ENCODE data around the gene TEX26.
A peak's percentile ranks its signal among the peaks of the same experiment; 100 is the strongest.
"Not testable (repeated sequence)": the region's sequence is repeated elsewhere in the genome, so short reads cannot be mapped to it uniquely, and the experiment has no call there.

TEX26 gene

GRCh38 chr13:30920162-30920909 is 12.1 kb upstream of the TEX26 start:
- no peak for DNase-seq

DNA sequence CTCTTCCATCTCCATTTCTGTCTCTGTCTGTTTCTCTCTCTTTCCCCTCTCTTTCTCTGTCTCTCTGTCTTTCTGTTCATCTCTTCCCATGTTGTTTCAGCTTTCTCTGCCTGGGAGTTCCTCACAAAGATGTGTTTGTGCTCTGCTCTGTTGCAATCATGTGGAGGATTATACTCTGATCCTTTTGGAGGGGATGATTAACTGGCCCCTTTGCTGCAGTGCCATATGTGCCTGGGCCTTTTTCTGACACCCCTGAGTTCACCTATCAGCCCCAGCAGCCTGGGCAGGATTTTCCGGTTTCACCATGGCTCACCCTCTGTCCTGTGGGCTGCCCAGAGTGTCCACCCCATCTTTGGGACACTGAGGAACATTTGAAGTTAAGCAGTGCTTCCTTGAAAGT is 9.0 kb upstream of the TEX26 start:
- DNase-seq: no peak

DNA sequence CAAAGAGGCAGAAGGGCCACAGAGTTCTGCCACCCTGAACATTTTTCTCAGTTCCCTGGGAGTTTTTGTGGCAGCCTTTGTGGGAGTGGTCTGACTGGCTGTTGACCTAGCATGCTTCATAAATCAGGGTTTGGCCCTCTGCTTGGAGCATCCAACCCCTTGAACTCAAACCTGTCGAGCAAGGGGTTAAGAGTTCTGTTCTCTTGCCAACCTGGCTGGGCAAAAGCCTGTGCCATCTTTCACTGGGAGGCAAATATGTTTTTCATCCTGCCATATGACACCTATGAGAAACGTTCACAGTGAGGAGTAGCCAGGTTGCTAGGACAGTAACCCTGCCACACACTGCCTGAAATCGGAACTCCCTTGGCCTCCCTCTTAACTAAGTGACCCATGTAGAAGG is 7.7 kb upstream of the TEX26 start:
- DNase-seq: peak in 1 of 14 donors; percentile 27

DNA sequence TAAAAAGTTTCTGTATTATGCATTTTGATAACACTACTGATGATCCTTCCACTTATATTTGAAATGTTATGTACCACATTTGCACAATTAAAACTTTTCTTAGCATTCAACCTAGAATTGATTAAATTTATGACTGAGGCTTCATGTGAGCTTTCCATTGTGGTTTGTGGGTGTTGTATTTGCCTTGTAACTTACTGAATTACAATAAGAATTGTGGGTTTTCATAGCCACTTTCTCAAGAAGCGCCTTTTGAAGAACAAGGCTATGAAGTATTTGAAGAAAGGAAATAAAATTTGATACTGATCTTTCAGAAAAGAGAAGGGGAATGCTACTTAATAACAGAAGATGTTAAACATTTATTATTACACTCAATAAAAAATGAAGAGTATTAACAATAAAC is 7.0 kb upstream of the TEX26 start:
- no peak for DNase-seq

DNA sequence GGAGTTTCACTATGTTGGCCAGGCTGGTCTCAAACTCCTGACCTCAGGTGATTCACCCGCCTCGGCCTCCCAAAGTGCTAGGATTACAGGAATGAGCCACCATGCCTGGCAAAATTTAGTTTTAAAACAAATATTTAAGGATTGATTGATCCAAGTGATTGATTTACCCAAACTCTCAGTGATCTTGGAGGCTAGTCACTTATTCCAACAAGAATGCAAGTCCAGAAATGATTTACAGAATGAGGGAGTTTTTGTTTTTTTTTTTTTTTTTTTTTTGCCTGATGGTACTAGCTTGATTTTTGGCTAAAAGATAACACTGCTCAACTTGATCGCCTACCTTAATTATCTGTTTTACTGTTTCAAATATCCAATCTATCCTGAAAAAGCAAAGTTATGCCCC is 5.7 kb upstream of the TEX26 start:
- no peak for DNase-seq

DNA sequence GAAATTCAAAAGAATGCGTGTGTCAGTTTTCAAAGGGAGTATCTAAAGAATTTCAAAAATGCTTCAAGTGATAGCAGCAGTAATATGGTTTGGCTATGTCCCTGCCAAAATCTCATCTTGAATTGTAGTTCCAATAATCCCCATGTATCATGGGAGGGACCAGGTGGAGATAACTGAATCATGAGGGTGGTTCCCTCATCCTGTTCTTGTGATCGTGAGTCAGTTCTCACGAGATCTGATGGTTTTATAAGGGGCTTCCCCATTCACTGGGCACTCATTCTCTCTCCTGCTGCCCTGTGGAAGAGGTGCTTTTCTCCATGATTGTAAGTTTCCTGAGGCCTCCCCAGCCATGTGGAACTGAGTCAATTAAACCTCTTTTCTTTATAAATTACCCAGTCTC is 5.3 kb upstream of the TEX26 start:
- DNase-seq: not testable (repeated sequence)

DNA sequence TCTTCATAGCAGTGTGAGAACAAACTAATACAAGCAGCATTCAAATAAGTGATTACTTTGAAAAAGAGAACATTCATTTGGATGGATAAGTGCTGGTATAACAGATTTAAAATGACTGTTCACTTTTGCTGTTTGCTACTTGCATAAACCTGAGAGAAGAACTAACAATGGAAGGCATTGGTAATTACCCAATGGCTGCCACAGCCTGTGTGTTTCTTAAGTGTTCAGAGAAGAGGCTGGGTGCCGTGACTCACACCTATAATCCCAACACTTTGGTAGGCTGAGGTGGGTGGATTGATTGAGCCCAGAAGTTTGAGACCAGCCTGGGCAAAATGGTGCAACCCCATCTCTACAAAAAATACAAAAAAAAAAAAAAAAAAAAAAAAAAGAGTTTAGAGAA is 4.9 kb upstream of the TEX26 start:
- DNase-seq: no peak

GRCh38 chr13:30928978-30929377 is 3.5 kb upstream of the TEX26 start:
- DNase-seq: no peak

DNA sequence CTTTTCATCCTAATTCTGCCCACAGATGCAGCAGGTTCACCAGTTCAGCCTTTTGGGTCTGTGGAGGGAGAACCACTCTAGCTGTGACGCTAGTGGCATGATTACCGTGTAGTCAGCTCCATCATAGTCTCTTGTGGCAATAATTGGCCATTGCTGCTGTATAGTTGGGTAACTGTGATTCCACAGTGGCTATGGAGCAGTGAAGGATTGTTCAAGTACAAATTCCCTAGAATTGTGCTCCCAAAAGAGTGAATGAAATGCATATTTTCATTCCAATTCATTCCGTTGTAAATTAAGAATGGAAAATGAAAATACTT is 856 bp downstream of the TEX26 start:
- DNase-seq: no peak

DNA sequence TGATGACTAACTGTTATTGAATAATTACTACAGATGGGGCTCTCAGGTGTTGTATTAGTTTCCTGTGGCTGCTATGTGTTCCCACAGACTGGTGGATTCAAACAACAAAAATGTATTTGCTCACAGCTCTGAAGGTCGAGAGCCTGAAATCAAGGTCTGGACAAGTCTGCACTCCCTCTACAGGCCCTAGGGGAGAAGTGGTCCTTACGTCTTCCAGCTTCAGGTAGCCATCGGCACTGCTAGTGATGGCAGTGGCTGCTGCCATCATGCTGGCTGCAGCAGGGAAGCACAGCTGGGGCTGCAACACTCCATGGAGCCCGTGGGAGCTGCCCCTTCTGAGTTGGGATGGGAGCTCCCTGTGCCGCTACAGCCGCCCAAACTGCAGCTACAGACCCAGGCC is 1.9 kb downstream of the TEX26 start:
- DNase-seq: no peak

GRCh38 chr13:30934803-30935202 is 2.3 kb downstream of the TEX26 start:
- DNase-seq: no peak

- no peak for DNase-seq
These were observed 4.5 kb downstream of the TEX26 start for GRCh38 chr13:30936971-30937370.

DNA sequence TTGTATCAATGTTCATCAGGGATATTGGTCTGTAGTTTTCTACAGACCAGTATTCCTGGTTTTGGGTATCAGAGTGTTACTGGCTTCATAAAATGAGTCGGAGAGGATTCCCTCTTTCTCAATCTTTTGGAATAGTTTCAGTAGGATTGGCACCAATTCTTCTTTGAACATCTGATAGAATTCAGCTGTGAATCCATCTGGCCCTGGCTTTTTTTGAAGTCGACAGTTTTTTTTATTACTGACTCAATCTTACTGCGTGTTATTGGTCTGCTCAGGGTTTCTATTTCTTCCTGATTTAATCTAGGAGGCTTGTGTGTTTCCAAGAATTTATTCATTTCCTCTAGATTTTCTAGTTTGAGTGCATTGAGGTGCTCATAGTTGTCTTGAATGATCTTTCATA is 11.4 kb downstream of the TEX26 start:
- no peak for DNase-seq

DNA sequence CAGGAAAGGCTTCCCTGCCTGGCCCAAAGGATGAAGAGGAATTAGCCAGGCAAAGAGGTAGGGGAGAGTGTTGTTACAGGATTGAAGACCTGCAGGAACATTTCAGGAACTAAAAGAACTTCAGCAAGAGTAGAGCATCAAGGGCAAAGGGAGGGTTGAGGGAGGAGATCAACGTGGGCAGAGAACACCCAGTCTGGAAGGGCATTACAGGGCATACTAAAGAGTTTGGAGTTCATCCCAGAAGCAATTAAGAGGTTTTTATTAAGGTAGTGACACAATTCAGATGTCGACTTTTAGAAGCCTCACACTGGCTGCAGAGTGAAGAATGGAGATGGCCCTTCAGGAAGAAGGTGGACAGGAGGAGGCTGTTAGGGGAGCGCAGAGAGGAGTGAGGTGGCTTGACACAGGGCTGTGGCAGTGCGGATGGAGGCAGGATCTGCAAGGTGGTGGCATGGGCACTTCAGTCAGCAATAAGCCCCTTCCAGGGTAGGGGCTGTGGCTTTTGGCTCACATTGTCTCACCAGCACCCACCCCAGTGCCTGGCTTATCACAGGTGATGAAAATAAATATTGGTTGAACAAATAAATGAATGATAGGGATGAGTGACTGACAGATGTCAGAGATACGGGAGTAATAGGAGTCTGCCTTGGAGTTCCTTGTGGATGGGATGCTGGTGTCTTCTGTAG is 24.9 kb downstream of the TEX26 start:
- no peak for DNase-seq

GRCh38 chr13:30959678-30960077 is 27.2 kb downstream of the TEX26 start:
- DNase-seq: no peak

DNA sequence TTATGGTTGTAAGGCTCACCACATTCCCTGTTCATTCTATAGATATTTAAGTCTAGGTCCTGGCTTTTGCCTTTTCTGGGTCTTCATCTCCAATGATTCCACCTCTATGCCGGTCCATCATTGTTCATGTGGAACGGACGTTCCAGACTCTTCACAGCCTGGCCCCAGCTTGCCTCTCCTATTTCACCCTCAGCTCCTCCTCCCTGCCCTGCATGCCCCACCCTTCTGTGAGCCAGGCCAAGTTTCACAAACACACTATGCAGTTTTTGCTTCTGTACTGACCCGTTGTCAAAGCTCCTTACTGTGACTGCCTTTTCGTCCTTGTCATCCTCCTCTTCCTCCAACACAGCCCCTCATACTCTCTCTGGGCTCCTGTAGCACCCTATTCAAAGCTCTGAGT is 31.3 kb downstream of the TEX26 start:
- DNase-seq: no peak

- no peak for DNase-seq
These were observed 32.9 kb downstream of the TEX26 start for GRCh38 chr13:30965380-30965779.

GRCh38 chr13:30966101-30966500 is 33.6 kb downstream of the TEX26 start:
- DNase-seq: no peak

DNA sequence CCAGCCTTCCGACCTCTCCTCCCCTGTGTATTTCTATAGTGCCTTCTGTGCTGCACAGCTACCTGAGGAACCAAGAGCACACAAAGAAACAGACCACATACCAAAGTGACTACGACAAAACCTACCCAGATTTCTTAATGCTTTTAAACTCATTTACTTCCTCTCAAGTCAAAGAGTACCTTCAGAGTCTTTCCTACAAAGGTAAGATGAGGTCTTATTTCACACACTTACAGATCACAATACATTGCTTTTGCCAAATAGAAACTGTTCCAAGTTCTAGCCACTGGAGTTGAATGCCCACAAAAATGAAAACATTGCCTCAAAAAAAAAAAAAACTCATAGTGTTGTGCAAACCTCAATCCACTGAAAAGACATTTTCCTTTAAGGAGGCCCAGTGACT is 36.4 kb downstream of the TEX26 start:
- no peak for DNase-seq

DNA sequence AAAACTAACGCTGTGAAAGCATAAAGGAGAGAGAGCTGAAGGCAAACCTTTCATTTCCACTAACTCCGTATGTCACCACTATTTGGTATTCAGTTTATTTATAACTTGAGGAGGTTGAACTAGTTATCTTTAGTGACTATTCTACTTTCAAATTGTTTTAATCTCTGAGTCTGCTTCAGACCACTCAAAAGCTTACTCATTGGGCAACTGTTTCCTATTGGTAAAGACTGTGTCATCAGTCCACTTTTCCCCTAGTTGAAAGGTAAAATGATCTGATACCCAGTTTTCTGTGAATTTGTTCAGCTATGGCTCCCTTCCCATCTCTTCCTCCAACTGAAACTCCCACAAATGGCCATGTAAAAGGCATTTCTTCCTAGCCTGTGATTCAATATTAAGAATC is 39.1 kb downstream of the TEX26 start:
- DNase-seq: no peak

DNA sequence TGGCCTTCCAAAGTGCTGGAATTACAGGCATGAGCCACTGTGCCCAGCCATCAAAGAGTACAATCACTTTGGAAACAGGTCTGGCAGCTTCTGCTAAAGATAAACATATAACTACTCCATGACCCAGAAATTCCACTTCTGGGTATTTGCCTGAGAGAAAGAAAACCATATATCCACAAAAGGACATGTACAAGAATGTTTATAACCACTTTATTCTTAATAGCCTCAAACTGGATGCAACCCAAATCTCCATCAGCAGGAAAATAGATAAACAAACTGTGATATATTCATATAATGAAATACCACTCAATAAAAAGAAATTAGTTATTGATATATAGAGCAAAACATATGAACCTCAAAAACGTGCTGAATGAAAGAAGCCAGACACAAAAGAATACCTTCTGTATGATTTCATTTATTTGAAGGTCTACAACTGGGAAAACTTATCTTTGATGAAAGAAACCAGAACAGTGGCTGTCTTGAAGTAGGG is 40.5 kb downstream of the TEX26 start:
- DNase-seq: no peak

DNA sequence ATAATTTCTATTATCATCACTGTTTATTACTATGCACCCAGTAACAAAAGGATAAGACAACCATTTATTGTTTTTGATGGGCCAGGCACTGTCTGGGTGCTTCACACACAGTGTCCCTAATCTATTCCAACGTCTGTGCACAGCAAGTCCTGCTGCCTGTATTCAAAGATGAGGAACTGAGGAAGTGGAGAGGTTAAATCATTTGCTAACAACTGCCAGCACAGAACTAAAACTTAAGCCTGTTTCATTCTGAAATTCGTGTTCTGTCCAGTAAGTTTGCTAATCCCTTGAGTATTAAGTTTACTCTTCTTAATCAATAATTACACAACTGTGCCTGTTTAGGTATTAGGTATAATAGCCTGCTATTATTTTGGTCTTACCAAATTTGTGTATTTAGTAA is 41.9 kb downstream of the TEX26 start:
- DNase-seq: no peak

GRCh38 chr13:30976025-30976424 is 43.6 kb downstream of the TEX26 start:
- DNase-seq: no peak
